ENCODE results near the gene RAD50.
A peak's percentile ranks its signal among the peaks of the same experiment; 100 is the strongest.

RAD50 gene

DNA sequence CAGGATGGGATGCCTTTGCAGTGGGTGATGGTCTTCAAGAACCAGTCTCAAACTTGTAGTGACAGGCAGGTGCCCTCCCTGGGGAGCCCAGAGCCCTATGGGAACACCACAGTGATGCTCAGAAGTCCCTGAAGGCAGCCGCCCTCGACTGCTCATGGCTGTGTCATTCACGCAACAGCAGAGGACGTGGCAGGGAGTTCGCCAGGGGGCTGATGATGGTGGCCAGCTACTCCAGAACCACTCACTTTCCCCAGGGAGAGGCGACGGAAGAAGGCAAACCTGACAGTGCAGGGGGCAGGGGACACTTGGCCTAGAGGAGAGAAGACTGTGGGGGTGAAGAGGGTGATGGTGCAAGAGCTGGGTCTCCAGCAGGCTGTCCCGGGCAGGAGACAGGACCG lies 105.2 kb downstream of the RAD50 start:
- ATAC-seq: no peak

DNA sequence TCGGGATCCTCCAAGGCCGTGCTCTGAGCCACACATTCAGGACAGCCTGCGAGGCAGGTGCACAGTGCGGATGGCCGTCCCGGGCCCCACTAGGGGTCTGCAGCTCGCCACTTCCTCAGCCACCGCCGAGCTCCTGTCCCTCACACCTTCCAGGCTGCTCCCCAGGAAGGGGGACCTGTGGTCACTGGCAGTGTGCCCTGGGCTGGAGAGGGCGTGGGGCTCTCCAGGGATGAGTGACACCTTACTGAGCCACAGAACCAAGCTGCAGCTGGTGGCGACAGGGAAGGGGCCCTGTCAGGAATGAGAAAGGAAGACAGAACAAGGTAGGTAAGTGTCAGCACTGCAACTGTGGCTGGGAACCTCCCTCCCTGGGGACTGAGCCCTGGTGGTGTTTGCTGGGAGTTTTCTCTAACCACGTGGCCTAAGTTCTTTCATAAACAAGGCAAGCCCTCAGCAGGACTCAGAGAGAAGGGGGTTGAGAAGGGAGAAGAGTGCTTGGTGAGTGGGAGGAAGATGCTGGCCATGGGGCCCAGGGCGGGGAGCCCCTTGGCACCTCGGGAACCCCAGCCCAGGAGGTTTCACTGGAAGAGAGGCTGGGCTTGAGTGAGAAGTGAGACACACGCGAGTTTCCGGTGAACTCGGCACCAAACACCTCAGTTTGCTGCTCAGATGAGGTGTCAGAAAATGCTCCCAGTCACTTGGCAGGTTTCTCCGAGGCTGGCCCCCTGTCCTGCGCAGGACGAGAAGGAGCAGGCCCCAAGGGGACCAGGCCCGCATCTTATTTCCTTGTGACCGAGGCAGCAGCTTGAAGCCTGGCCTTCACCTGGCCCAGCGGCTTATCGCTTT lies 106.4 kb downstream of the RAD50 start:
- peak in 1 of 2 donors; percentile 48 for ATAC-seq

- ATAC-seq: no peak
Measured at GRCh38 chr5:132663771-132664695, 107.3 kb downstream of the RAD50 start.

GRCh38 chr5:132664696-132665209 lies 108.0 kb downstream of the RAD50 start:
- no peak for ATAC-seq

GRCh38 chr5:132665574-132666080 lies 108.8 kb downstream of the RAD50 start:
- no peak for ATAC-seq

- ATAC-seq: no peak
Measured at GRCh38 chr5:132666310-132667123, 109.7 kb downstream of the RAD50 start.

- ATAC-seq: no peak
Measured at GRCh38 chr5:132667309-132667708, 110.5 kb downstream of the RAD50 start.

- no peak for ATAC-seq
Measured at GRCh38 chr5:132667761-132668705, 111.3 kb downstream of the RAD50 start.

GRCh38 chr5:132668706-132669454 lies 112.1 kb downstream of the RAD50 start:
- peak in 1 of 2 donors; percentile 7 for ATAC-seq

GRCh38 chr5:132669455-132669820 lies 112.7 kb downstream of the RAD50 start:
- no peak for ATAC-seq

- ATAC-seq: no peak
Measured at GRCh38 chr5:132669966-132670882, 113.4 kb downstream of the RAD50 start.

DNA sequence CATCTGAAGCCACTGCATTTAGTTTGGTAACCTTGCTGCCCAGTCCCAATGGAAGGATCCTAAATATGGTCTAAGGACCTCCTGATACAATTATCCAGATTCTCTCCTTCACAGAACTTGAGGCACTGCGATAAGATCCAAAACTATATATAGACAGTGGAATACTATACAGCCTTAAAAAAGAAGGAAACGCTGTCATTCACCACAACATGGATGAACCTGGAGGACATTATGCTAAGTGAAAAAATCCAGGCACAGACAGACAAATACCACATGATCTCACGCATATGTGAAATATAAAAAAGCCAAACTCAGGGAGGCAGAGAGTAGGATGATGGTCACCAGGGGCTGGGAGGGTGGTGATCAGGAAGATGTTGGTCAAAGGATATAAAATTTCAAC lies 114.2 kb downstream of the RAD50 start:
- ATAC-seq: no peak

- no peak for ATAC-seq
Measured at GRCh38 chr5:132673488-132673887, 116.7 kb downstream of the RAD50 start.

DNA sequence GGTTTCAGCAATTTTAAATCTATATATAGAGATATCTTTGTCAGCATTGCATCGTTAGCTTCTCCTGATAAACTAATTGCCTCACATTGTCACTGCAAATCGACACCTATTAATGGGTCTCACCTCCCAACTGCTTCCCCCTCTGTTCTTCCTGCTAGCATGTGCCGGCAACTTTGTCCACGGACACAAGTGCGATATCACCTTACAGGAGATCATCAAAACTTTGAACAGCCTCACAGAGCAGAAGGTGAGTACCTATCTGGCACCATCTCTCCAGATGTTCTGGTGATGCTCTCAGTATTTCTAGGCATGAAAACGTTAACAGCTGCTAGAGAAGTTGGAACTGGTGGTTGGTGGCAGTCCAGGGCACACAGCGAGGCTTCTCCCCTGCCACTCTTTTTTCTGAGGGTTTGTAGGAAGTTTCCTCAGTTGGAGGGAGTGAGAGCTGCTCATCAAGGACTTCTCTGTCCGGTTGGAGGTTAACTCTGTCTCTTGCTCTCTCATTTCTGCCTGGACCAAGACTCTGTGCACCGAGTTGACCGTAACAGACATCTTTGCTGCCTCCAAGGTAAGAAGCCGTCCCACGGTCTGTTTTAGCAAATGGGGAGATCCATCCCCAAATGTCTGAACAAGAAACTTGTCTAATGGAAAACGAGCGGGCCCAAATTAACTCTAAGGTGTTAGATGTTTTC lies 117.3 kb downstream of the RAD50 start, which contains the start of gene IL4:
IL4 (plus strand) TSS at position 51 of the 692 bp plus-strand sequence; CDS start at position 113, 62 bp downstream.
- ATAC-seq: no peak

GRCh38 chr5:132674671-132675506 lies 118.1 kb downstream of the RAD50 start:
- peak in 1 of 2 donors; percentile 30 for ATAC-seq

DNA sequence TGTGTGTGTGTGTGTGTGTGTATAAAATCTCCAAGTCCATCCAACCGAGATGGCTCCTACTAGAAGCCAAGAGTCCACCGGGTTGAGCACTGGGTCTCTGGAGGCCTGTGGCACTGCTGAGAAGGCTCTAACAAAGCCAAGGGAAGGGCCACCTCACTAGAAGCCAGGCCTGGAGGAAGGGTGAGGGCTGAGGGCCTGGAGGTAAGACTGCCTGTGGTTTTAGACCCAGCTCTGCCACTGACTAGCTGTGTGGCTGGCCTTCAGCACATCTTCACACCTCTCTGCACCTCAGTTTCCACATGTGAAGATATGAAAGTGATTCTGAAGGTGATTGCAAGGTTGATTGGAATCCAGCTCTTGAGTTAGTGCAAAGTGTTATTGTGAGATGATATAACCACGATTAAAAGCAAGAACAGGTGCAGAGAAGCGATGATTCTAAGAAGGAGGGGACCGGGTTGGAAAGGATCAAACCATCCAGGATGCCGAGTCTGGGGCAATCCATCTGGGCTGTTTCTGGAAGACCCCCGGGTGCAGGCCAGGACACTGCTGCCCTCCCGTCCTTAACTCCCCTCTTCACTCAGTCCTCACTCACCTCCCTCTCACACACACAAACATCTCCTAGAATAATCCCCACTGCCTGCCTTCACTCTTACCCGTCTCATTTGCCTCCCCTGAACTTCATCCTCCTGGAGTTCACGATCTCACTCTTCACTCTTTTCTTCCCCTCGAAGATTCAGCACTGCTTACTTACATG lies 119.3 kb downstream of the RAD50 start:
- ATAC-seq: no peak

DNA sequence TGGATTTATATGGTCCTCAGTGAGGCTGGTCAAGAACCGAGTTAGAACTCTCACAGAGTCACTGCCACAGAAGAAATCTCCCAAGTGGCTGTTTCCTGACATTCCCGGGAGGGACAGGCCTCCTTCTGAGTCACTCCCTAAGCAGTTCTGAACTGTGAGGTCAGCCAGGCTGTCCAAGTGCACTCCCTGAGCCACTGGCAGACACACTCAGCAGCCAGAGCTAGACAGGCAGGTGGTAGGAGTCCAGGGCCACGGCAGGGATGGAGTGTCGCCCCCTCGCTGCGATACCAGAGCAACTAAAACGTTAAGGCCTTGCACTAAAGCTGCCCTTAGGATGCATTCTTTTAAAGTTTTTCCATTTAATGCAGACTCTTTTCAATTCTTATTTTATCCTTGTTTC lies 120.4 kb downstream of the RAD50 start:
- no peak for ATAC-seq
